GM23248 (cell line): ENCODE measurements around the gene TP53TG5.

ENCODE experiments used
- EZH2 ChIP-seq: fragments of 200-600 bp; sonication (generic); IDR thresholded peaks from 2 replicates; pipeline ENCODE4 v1.6.1; 2018; ENCODE audit warnings: antibody characterized with exemption, mild to moderate bottlenecking; ENCODE audit not compliant: insufficient read depth, poor library complexity, severe bottlenecking
- EZH2phosphoT487 ChIP-seq: fragments of 200-600 bp; sonication (generic); IDR thresholded peaks from 2 replicates; pipeline ENCODE4 v1.6.1; 2018; ENCODE audit warnings: antibody characterized with exemption, moderate library complexity, mild to moderate bottlenecking, low read depth; ENCODE audit not compliant: insufficient read depth

DNA sequence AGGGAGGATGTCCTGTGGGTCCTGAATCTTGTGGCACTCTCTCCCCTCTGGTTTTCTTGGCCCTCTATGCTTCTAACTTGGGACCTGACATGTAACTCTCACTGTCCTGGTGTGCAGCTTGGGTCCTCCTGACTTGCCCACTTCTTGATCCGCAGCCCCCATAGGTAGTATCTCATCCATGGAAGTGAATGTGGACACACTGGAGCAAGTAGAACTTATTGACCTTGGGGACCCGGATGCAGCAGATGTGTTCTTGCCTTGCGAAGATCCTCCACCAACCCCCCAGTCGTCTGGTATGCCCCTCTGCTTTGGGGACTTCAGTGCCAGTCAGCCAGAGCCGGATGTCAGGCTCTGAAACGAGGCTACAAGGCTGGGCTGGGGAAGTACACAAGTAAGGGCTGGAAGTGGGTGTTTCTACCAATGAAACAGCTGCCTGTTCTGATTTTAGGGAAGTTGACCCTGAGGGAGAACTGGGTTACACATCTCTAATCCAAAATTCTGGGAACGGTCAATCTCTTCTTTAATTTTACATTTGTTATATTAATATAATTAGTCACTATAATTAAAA, 30.6 kb upstream of the TP53TG5 start:
- TF ChIP-seq EZH2phosphoT487 (no peak), EZH2 (no peak)
